ENCODE measurements around the gene C1orf167. TPM values are rescaled to one million over a fixed set of nuclear protein-coding genes. Genes with fewer than 3 reads are reported as not detected.

Gene C1orf167
- total and polyA plus RNA-seq, 2 of the 13 experiments (the other 11 are each of a cell fraction or from before 2014, with no cell fraction given) = not detected

- in situ Hi-C loops (cut with HindIII; ENCODE audit: extremely low pct_ligation_motif_present, low pct_unique_long_range_greater_than_20kb) (no loop called here), intact Hi-C loops (cut with micrococcal nuclease; ENCODE audit: unreplicated experiment) (no loop called here)
- no peak for TF ChIP-seq RARG (CRISPR knock-in tag; IDR thresholded peaks at IDR 0.05; ENCODE audit: low read depth)
- TF ChIP-seq SP2 (CRISPR knock-in tag; IDR thresholded peaks at IDR 0.05) = no peak
- TF ChIP-seq SRSF4 (IDR thresholded peaks at IDR 0.05; ENCODE audit: low read depth, low read length, poor library complexity, severe bottlenecking) = no peak
- TF ChIP-seq HOXD1 (CRISPR knock-in tag; IDR thresholded peaks at IDR 0.05) = no peak
- TF ChIP-seq TOPORS (CRISPR knock-in tag; IDR thresholded peaks at IDR 0.05) = no peak
- no peak for TF ChIP-seq HINFP (CRISPR knock-in tag; IDR thresholded peaks at IDR 0.05; ENCODE audit: low read depth)
- TF ChIP-seq SMAD1 (CRISPR knock-in tag; IDR thresholded peaks at IDR 0.05; ENCODE audit: borderline replicate concordance, low read depth) = no peak
- TF ChIP-seq MTA3 (CRISPR knock-in tag; IDR thresholded peaks at IDR 0.05) = no peak
- no peak for TF ChIP-seq ZBTB26 (CRISPR knock-in tag; IDR thresholded peaks at IDR 0.05; ENCODE audit: borderline replicate concordance)
- DNase-seq (ENCODE audit: low spot score) (no peak), ATAC-seq (no peak), FAIRE-seq (no peak)
- Histone ChIP-seq H3K4me2 (ENCODE audit: low read depth, low read length) (no peak overlapping the region), H3K9me3 (ENCODE audit: low read length) (no peaks in the 10 kb centered on the region), H3K36me3 (replicated peaks in 1 of 2; ENCODE audit: control insufficient read depth in 1 of 2, insufficient read depth in 2 of 2, low read length in 2 of 2) (no peaks in the 10 kb centered on the region), H3K4me3 (replicated peaks in 1 of 3; ENCODE audit: insufficient read depth in 1 of 3, low read depth in 2 of 3, low read length in 3 of 3) (no peak overlapping the region), H3K79me2 (ENCODE audit: insufficient read depth, low read length) (no peaks in the 10 kb centered on the region), H3K27me3 (ENCODE audit: control insufficient read depth in 1 of 2, insufficient read depth in 2 of 2, low read length in 2 of 2) (peaks cover 3% of the 10 kb centered on the region in 2 experiments; a peak in 3 of 5 replicates), H2AFZ (ENCODE audit: low read length) (no peak overlapping the region), H3K4me1 (ENCODE audit: insufficient read depth, low read length) (peaks cover 17% of the 10 kb centered on the region), H3K9ac (ENCODE audit: insufficient read depth, low read depth, low read length) (no peak overlapping the region), H3K27ac (ENCODE audit: extremely low read length, insufficient read depth, low read length) (no peak overlapping the region), H4K20me1 (ENCODE audit: insufficient read depth, low read length) (no peaks in the 10 kb centered on the region)
- POLR2A ChIA-PET = no interaction called here
- CTCF ChIA-PET (ENCODE audit: low intra/inter-chr PET ratio, low total read pairs) = no interaction called here
- BruUV-seq (replicated peaks) = no TSS peak
- 65% methylated on average over 4 of the region's 9 CpGs for WGBS (ENCODE audit: low lambda C conversion rate)
Observed at GRCh38 chr1:11778336-11778735, 16.3 kb downstream of the C1orf167 start.

All from HepG2 (cell line).